T-helper 2 cell treated with Interferon-gamma antibody and Interleukin-4, amounts not matched to agents 5 μg/mL and 100 μg/mL, for 36 hours (primary cell): ENCODE measurements around the gene EPHA6.

ENCODE experiments used
- DNase-seq: peaks from one replicate; pipeline ENCODE4 v3.0.0; 2021; ENCODE audit warnings: low spot score
- H3K27ac Mint-ChIP-seq: one replicate; pipeline ENCODE4 v1.8.0; 2021; ENCODE audit warnings: mild to moderate bottlenecking, mixed read lengths
- H3K27me3 Mint-ChIP-seq: one replicate; pipeline ENCODE4 v1.8.0; 2021; ENCODE audit warnings: low read depth, mixed read lengths
- H3K36me3 Mint-ChIP-seq: one replicate; pipeline ENCODE4 v1.8.0; 2021; ENCODE audit warnings: low read depth, mixed read lengths
- H3K4me1 Mint-ChIP-seq: one replicate; pipeline ENCODE4 v1.8.0; 2021; ENCODE audit warnings: low read depth, mixed read lengths
- H3K4me3 Mint-ChIP-seq: one replicate; pipeline ENCODE4 v1.8.0; 2022; ENCODE audit warnings: mild to moderate bottlenecking, moderate library complexity, mixed read lengths
- H3K9me3 Mint-ChIP-seq: one replicate; pipeline ENCODE4 v1.8.0; 2021; ENCODE audit warnings: mixed read lengths

The EPHA6 gene

DNA sequence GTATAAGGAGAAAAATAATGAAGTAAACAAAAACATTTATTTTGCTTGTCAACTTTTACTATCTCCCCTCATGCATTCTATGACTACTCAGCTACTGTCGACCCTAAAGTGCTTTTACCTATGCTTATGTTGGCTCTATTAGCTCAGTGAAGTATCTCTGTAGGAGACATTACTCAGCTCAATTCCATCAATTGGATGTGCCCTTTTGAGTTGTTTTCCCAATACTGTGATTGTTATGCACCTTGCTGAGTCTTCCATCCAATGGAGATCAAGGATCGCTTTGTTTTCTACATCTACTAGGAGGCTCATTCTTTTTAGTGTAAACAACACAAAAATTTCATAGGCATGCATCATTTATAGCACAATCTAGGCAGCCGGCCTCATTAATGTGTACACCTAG lies 546.4 kb downstream of the EPHA6 start:
- no peaks in the 10 kb centered on the region for H3K27me3 Mint-ChIP-seq
- H3K4me1 Mint-ChIP-seq: no peaks in the 10 kb centered on the region
- no peak overlapping the region for H3K27ac Mint-ChIP-seq
- no peaks in the 10 kb centered on the region for H3K9me3 Mint-ChIP-seq
- no peak for DNase-seq
- H3K4me3 Mint-ChIP-seq: no peak overlapping the region
- no peaks in the 10 kb centered on the region for H3K36me3 Mint-ChIP-seq

DNA sequence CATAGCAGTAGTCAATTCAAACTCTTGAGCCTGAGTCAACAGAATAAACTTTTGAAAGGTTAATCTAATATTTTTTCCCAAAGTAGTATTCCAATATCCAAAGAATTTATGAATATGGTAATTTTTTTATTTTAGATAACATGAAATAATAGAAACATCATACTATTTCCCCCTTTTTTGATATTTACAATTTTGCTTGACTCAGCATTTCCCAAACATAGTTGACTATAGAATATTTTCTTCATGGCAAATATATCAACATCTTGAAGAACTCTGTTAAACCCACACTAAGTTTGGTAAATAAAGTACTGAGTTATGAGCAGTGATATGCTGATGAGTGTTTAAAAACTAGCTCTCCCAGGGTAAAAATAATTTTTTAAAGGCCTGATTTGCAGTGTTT lies 570.2 kb downstream of the EPHA6 start:
- Mint-ChIP-seq H3K36me3 (no peaks in the 10 kb centered on the region), H3K27ac (no peak overlapping the region), H3K4me3 (no peak overlapping the region), H3K27me3 (no peaks in the 10 kb centered on the region), H3K4me1 (no peaks in the 10 kb centered on the region), H3K9me3 (peaks cover 4% of the 10 kb centered on the region)
- no peak for DNase-seq

DNA sequence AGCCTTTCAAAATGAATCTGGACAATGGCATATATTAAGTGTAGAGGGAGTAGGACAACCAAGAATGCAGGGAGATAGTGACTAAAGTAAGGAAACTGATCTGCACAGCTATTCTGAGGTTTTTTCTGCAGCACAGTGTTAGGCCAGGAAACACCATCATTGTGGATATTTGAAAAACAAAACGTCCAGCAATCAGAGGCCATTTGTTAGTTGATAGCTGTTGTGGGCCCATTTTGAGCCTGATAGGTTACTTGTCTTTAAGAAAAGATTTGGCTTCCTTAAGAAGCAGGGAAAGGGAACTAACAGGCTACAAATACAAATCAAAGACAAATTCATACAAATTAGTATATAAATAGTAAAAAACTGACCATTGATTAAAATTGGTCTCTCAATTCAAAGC lies 574.4 kb downstream of the EPHA6 start:
- no peaks in the 10 kb centered on the region for H3K27me3 Mint-ChIP-seq
- no peaks in the 10 kb centered on the region for H3K36me3 Mint-ChIP-seq
- peaks cover 4% of the 10 kb centered on the region for H3K9me3 Mint-ChIP-seq
- no peaks in the 10 kb centered on the region for H3K4me1 Mint-ChIP-seq
- no peak for DNase-seq
- H3K27ac Mint-ChIP-seq: no peak overlapping the region
- H3K4me3 Mint-ChIP-seq: no peak overlapping the region

DNA sequence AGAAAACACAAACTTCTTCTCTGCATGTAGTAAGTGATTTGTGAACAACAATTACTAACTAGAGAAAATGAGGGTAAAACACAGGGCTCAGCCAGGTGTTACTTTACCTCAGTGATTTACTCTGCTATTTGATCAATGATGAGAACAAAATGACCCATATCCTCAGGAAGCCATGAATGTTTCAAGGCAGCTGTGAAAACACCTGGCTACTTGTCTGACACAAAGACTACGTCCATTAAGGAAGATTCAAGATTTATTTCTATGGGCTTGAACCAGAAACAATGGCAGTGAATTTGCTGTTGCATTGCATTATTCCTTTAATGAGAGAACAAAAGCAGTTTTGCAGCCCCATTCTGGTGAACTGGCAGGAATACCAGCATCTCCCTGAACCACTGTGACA lies 575.5 kb downstream of the EPHA6 start:
- Mint-ChIP-seq H3K4me3 (no peak overlapping the region), H3K9me3 (peaks cover 4% of the 10 kb centered on the region), H3K36me3 (no peaks in the 10 kb centered on the region), H3K27me3 (no peaks in the 10 kb centered on the region), H3K27ac (no peak overlapping the region), H3K4me1 (no peaks in the 10 kb centered on the region)
- no peak for DNase-seq

DNA sequence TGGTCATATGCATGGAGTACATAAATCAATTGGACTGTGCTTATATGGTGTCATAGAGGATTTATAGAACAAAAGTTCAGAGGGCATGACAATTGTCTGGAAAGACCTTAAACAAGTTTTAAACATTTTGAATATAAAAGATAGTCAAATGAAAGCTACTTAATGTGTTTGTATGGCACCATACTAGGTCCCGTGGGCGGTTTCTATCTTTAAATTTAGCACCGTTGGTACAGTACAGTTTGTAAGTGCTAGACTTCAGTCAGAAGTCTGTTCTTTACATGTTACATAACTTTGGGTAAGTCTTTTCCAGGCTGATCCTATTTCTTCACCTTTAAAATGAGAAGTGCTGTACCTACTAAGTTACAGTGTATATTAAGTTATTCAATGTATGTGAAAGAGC lies 576.8 kb downstream of the EPHA6 start:
- Mint-ChIP-seq H3K9me3 (peaks cover 4% of the 10 kb centered on the region), H3K4me1 (no peaks in the 10 kb centered on the region), H3K27me3 (no peaks in the 10 kb centered on the region), H3K4me3 (no peak overlapping the region), H3K36me3 (no peaks in the 10 kb centered on the region), H3K27ac (no peak overlapping the region)
- DNase-seq: no peak

DNA sequence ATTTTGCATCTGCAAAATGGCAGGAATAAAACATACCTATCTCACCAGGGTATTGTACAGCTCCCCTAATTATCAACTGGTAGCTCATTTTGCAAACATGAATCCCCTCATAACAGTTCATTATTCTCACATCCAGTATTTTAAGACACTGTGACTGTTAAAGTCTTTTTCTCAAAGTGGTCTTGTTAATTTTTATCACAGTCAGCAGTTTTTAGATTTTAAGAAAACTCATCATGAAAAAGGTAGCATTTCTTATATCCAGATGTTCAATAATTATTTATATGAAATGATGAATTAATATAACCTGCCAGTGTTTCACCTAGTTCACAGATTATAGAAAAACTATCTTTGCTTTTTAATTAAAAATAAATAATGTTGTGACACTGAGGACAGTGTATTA lies 595.2 kb downstream of the EPHA6 start:
- Mint-ChIP-seq H3K27ac (no peak overlapping the region), H3K36me3 (no peaks in the 10 kb centered on the region), H3K9me3 (no peaks in the 10 kb centered on the region), H3K27me3 (no peaks in the 10 kb centered on the region), H3K4me1 (no peaks in the 10 kb centered on the region), H3K4me3 (no peak overlapping the region)
- no peak for DNase-seq

DNA sequence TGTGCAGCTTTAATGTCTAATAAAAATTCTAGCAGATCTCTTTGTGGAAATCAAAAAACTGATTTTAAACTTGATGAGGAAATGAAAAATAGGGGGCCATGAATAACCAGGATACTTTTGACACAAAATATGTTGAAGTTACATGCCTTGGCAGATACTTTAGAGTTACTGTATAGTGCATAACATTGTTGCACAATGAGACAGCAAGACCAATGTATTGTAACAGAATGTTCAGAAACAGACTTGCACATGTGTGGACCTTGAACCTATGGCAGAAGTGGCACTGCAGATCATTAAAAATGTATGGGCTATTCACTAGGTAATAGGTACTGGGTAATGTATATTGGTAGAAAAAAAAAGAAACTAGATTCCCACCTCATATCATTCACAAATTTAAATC lies 607.2 kb downstream of the EPHA6 start:
- Mint-ChIP-seq H3K9me3 (peaks cover 14% of the 10 kb centered on the region), H3K4me1 (no peaks in the 10 kb centered on the region), H3K4me3 (no peak overlapping the region), H3K27ac (no peak overlapping the region), H3K27me3 (no peaks in the 10 kb centered on the region), H3K36me3 (no peaks in the 10 kb centered on the region)
- no peak for DNase-seq

DNA sequence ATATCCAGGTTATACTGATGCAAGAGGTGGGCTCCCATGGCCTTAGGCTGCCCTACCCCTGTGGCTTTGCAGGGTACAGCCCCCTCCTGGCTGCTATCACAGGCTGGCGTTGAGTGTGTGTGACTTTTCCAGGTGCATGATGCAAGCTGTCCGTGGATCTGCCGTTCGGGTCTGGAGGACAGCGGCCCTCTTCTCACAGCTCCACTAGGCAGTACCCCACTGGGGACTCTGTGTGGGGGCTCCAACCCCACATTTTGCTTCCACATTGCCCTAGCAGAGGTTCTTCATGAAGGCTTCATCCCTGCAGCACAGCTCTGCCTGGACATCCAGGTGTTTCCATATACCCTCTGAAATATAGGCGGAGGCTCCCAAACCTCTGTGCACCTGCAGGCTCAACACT lies 610.6 kb downstream of the EPHA6 start:
- H3K9me3 Mint-ChIP-seq: peaks cover 14% of the 10 kb centered on the region
- H3K4me1 Mint-ChIP-seq: no peaks in the 10 kb centered on the region
- H3K27me3 Mint-ChIP-seq: no peaks in the 10 kb centered on the region
- no peak for DNase-seq
- no peak overlapping the region for H3K27ac Mint-ChIP-seq
- no peaks in the 10 kb centered on the region for H3K36me3 Mint-ChIP-seq
- H3K4me3 Mint-ChIP-seq: no peak overlapping the region

DNA sequence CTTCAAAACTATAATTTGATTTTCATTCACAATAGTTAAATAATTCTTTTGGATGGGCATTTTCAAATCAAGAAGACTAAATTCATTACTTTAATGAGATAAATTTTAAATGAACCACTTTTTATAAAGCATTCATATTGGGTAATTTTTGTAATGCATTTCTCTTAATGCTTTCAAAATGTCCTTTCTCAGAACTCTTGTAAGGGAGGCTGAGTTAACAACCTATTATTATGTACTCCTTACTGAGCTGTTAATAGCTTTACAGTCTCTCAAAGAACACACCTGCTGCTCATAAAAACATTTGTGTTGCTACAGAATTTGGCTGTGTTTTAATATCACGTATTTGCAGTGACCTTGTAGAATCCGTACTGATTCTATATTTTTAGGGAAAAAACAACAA lies 616.2 kb downstream of the EPHA6 start:
- H3K36me3 Mint-ChIP-seq: no peaks in the 10 kb centered on the region
- no peaks in the 10 kb centered on the region for H3K4me1 Mint-ChIP-seq
- H3K27me3 Mint-ChIP-seq: no peaks in the 10 kb centered on the region
- no peak overlapping the region for H3K4me3 Mint-ChIP-seq
- no peak for DNase-seq
- H3K27ac Mint-ChIP-seq: no peak overlapping the region
- peaks cover 4% of the 10 kb centered on the region for H3K9me3 Mint-ChIP-seq

DNA sequence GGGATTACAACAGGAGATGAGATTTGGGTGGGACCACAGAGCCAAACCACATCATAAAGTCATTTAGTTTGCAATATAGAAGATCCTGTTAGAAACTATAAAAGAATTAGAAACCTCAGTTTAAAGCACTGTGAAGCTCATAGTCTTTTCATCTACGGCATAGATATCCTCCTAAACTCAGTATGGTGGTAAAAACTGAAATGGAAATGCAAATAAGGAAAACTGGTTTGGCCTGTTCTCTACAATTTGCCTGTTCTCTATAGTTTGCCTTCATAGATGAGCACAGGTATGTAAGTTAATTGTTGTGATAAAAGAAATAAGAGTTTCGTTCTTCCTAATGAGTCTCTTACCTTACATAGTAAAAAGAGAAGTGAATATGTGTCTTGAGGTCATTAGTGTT lies 618.5 kb downstream of the EPHA6 start:
- Mint-ChIP-seq H3K4me1 (no peaks in the 10 kb centered on the region), H3K4me3 (no peak overlapping the region), H3K9me3 (no peaks in the 10 kb centered on the region), H3K27me3 (no peaks in the 10 kb centered on the region), H3K27ac (no peak overlapping the region), H3K36me3 (no peaks in the 10 kb centered on the region)
- no peak for DNase-seq

DNA sequence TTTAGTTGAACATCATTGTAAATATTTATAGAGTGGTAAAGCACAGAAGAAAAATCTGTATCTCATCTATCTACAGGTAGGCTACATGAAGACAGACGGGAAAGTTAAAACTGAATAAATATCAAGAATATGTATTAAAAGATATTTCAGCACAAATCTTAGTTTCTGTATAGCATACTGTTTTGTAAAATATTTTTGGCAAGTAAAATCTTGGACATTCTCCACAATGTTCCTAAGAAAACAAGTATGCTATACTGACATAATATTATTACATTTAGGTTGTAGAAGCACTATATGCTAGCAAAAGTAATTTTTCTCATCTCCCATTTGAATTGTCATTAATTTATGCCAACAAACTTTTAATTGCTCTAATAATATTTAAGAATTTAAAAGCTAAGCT lies 623.7 kb downstream of the EPHA6 start:
- Mint-ChIP-seq H3K9me3 (no peaks in the 10 kb centered on the region), H3K4me3 (no peak overlapping the region), H3K4me1 (no peaks in the 10 kb centered on the region), H3K36me3 (no peaks in the 10 kb centered on the region), H3K27ac (no peak overlapping the region), H3K27me3 (no peaks in the 10 kb centered on the region)
- no peak for DNase-seq

DNA sequence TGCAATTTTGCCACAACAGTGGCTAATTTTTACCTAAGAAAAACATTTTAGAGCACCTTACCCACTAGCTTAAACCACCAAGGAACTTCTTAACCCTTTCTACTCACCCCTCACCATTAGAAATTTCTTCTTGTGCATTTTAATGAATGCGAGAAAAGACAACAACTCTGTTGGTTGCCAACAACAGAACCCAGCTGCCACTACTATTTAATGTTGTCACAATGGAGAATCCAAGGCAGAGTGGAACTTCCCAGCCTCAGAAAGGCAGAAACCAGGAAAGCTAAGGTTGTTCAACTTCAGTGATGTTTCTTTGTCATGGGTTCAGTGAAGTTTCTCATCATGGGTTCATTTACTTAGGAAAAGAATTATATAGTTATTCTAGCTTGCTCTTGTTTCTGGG lies 625.0 kb downstream of the EPHA6 start:
- H3K27ac Mint-ChIP-seq: no peak overlapping the region
- no peaks in the 10 kb centered on the region for H3K9me3 Mint-ChIP-seq
- no peaks in the 10 kb centered on the region for H3K4me1 Mint-ChIP-seq
- H3K36me3 Mint-ChIP-seq: no peaks in the 10 kb centered on the region
- DNase-seq: no peak
- H3K27me3 Mint-ChIP-seq: no peaks in the 10 kb centered on the region
- no peak overlapping the region for H3K4me3 Mint-ChIP-seq

DNA sequence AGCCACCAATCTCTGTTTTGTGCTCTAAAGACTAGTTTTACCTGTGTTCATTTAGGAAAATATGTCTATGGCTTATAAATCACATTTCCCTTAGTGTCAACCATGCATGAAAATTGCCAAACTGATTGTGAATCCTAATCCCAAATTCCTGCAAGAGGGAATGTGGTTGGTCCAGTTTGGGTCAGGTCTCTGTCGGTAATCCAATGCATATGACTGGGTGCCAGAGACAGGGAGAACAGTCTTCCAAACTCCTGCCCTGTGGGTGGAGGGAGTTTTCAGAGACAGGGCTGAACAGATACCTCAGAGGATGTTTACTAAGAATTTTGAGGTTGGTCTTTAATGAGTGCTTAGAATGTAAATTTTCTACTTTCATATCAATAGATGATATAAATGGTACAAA lies 649.6 kb downstream of the EPHA6 start:
- Mint-ChIP-seq H3K27me3 (no peaks in the 10 kb centered on the region), H3K27ac (no peak overlapping the region), H3K4me1 (no peaks in the 10 kb centered on the region), H3K9me3 (no peaks in the 10 kb centered on the region), H3K36me3 (no peaks in the 10 kb centered on the region), H3K4me3 (no peak overlapping the region)
- DNase-seq: no peak

DNA sequence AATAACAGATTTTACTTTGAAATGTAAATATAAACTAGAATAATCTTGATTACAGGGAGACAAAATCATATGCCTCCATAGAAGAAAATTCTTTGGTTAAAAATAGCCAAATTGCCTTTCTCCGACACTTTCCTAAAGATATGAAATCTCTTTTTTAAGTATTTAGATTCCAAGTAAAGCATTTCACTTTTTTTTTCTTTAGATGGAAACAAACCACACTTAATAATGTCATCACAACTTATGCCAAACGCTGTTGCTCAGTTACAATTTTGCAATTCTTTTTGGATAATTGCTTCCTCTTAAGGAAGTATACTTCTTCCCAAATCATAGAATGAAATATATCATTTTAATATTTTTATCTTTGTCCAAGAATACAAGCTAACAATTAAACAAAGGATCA lies 656.1 kb downstream of the EPHA6 start:
- Mint-ChIP-seq H3K4me3 (no peak overlapping the region), H3K36me3 (no peaks in the 10 kb centered on the region), H3K27me3 (no peaks in the 10 kb centered on the region), H3K4me1 (no peaks in the 10 kb centered on the region), H3K9me3 (no peaks in the 10 kb centered on the region), H3K27ac (no peak overlapping the region)
- DNase-seq: no peak

DNA sequence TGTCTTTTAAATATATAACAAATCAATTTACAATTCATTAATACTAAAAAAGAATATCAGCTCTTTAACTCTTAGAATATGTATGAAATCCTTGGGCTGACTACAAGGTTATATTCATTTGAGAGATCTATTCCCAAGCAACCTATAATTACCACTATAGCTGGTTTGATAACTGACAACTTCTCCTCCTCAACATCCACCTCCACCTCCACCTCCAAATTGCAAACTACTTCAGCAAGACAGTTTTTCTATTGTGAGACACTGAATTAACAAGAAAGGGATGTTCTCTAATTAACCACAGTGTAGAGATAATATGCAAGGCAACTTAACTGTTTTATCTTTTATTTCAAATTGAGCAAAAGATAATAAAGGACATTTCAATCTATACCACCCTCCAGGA lies 665.3 kb downstream of the EPHA6 start:
- H3K27ac Mint-ChIP-seq: no peak overlapping the region
- H3K36me3 Mint-ChIP-seq: no peaks in the 10 kb centered on the region
- H3K27me3 Mint-ChIP-seq: no peaks in the 10 kb centered on the region
- H3K4me3 Mint-ChIP-seq: no peak overlapping the region
- H3K4me1 Mint-ChIP-seq: no peaks in the 10 kb centered on the region
- DNase-seq: no peak
- no peaks in the 10 kb centered on the region for H3K9me3 Mint-ChIP-seq
